OCI-LY1 (cell line): ENCODE measurements around the gene IL36G.

Experiments used
- H2AFZ ChIP-seq: fragments of 200-600 bp; sonication (generic), shearing (Covaris generic); 2 replicates; pipeline ENCODE4 v1.6.0; 2014; ENCODE audit warnings: antibody characterized with exemption, mild to moderate bottlenecking, low read length
- H3F3A ChIP-seq: fragments of 200-600 bp; sonication (generic), shearing (Covaris generic); 2 replicates; pipeline ENCODE4 v1.6.0; 2014; ENCODE audit warnings: mild to moderate bottlenecking, antibody characterized with exemption, low read length, moderate library complexity; ENCODE audit not compliant: insufficient read depth
- H3K27ac ChIP-seq: fragments of 200-600 bp; sonication (generic); 2 replicates; pipeline ENCODE4 v1.5.1; 2014; ENCODE audit warnings: low read length, mixed run types, mild to moderate bottlenecking, low read depth; ENCODE audit not compliant: poor library complexity, severe bottlenecking
- H3K27me3 ChIP-seq: fragments of 200-600 bp; sonication (generic); 2 replicates; pipeline ENCODE4 v1.6.0; 2014; ENCODE audit warnings: antibody characterized with exemption, mild to moderate bottlenecking, low read length, moderate library complexity; ENCODE audit not compliant: insufficient read depth
- H3K36me3 ChIP-seq: fragments of 200-600 bp; sonication (generic); 2 replicates; pipeline ENCODE4 v1.6.1; 2014; ENCODE audit warnings: mild to moderate bottlenecking, antibody characterized with exemption, low read length, moderate library complexity, mixed read lengths; ENCODE audit not compliant: insufficient read depth
- H3K4me1 ChIP-seq: fragments of 200-600 bp; sonication (generic); 2 replicates; pipeline ENCODE4 v1.5.1; 2014; ENCODE audit warnings: mild to moderate bottlenecking, low read length, moderate library complexity; ENCODE audit not compliant: insufficient read depth, severe bottlenecking
- H3K4me2 ChIP-seq: fragments of 200-600 bp; sonication (generic), shearing (Covaris generic); 2 replicates; pipeline ENCODE4 v1.6.1; 2014; ENCODE audit warnings: low read length
- H3K4me3 ChIP-seq: fragments of 200-600 bp; sonication (generic); 2 replicates; pipeline ENCODE4 v1.5.1; 2014; ENCODE audit warnings: low read length, low read depth, mild to moderate bottlenecking, mixed read lengths; ENCODE audit not compliant: poor library complexity, severe bottlenecking
- H3K79me2 ChIP-seq: fragments of 200-600 bp; shearing (Covaris generic); 2 replicates; pipeline ENCODE4 v1.6.1; 2016; ENCODE audit warnings: mixed run types, low read length, mixed read lengths; ENCODE audit not compliant: insufficient read depth
- H3K9ac ChIP-seq: fragments of 200-600 bp; sonication (generic), shearing (Covaris generic); 2 replicates; pipeline ENCODE4 v1.6.1; 2014; ENCODE audit warnings: mild to moderate bottlenecking, low read length, mixed read lengths
- H3K9me2 ChIP-seq: fragments of 200-600 bp; sonication (generic), shearing (Covaris generic); 2 replicates; pipeline ENCODE4 v1.6.1; 2014; ENCODE audit warnings: low read depth, mild to moderate bottlenecking, low read length, mixed read lengths
- H3K9me3 ChIP-seq: fragments of 200-600 bp; shearing (Covaris generic); 2 replicates; pipeline ENCODE4 v1.6.1; 2014; ENCODE audit warnings: low read length, mixed read lengths
- H4K20me1 ChIP-seq: fragments of 200-600 bp; sonication (generic), shearing (Covaris generic); 2 replicates; pipeline ENCODE4 v1.6.0; 2016; ENCODE audit warnings: mild to moderate bottlenecking, low read length; ENCODE audit not compliant: insufficient read depth
- EZH2 ChIP-seq: fragments of 200-600 bp; sonication (generic), shearing (Covaris generic); IDR thresholded peaks from 2 replicates; pipeline ENCODE4 v1.8.0; 2017; ENCODE audit warnings: borderline replicate concordance, mixed run types, mild to moderate bottlenecking, antibody characterized with exemption, low read length, moderate library complexity, mixed read lengths
- TF ChIP-seq, protein P1 (sequence below): fragments of 200-600 bp; sonication (generic), shearing (Covaris generic); IDR thresholded peaks from 2 replicates; pipeline ENCODE4 v1.5.1; 2017; ENCODE audit warnings: mild to moderate bottlenecking, antibody characterized with exemption, low read length, moderate library complexity, mixed read lengths

Gene IL36G

DNA sequence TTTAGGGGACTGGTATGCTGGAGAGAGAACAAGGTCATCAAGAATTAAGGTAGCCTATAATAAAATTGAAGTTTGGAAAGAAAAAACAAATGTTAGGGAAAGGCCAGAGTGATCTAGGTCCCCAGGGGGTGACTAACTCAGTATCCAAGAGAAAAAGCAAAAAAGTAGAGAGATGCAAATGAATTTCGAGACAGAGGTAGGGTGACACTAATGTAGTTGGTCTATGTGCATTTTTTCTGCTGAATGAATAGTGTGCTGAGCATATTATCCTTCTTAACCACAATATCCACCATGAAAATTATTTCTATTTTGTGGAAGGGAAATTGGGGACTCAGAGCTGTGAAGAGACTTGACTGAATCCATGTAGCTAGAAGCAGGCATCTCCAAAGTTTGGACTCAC is 37.2 kb downstream of the IL36G start:
- Histone ChIP-seq H2AFZ (no peak overlapping the region), H3K36me3 (no peaks in the 10 kb centered on the region), H3K79me2 (no peaks in the 10 kb centered on the region), H3K9me3 (no peaks in the 10 kb centered on the region), H3K9ac (no peak overlapping the region), H4K20me1 (no peaks in the 10 kb centered on the region), H3K4me1 (no peaks in the 10 kb centered on the region), H3K4me3 (no peak overlapping the region), H3K4me2 (no peak overlapping the region), H3K9me2 (no peaks in the 10 kb centered on the region), H3K27me3 (no peaks in the 10 kb centered on the region), H3K27ac (no peak overlapping the region), H3F3A (no peaks in the 10 kb centered on the region)
- TF ChIP-seq, protein P1, sequence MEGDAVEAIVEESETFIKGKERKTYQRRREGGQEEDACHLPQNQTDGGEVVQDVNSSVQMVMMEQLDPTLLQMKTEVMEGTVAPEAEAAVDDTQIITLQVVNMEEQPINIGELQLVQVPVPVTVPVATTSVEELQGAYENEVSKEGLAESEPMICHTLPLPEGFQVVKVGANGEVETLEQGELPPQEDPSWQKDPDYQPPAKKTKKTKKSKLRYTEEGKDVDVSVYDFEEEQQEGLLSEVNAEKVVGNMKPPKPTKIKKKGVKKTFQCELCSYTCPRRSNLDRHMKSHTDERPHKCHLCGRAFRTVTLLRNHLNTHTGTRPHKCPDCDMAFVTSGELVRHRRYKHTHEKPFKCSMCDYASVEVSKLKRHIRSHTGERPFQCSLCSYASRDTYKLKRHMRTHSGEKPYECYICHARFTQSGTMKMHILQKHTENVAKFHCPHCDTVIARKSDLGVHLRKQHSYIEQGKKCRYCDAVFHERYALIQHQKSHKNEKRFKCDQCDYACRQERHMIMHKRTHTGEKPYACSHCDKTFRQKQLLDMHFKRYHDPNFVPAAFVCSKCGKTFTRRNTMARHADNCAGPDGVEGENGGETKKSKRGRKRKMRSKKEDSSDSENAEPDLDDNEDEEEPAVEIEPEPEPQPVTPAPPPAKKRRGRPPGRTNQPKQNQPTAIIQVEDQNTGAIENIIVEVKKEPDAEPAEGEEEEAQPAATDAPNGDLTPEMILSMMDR = no peak
- TF ChIP-seq EZH2 = no peak

DNA sequence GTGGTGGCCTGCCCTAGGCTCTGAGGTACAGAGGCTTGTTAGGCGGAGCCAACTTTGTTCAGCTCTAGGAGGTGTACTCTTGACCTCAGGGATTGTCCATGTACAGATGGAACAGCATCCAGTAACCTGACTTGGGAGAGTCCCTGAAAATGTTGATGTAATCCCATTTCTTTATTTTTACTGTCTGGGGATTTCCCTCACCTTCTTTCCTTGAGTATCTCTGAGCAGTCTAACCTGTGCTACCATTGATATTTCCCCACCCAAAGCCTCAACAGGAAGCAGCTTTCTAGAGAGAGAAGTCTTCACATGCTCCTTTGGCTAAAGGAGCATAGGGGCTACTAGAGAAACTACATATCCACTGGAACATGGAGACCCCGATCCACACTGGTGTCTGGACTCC is 37.8 kb downstream of the IL36G start:
- H3K9ac ChIP-seq = no peak overlapping the region
- no peaks in the 10 kb centered on the region for H3F3A ChIP-seq
- H3K4me2 ChIP-seq = no peak overlapping the region
- no peaks in the 10 kb centered on the region for H3K4me1 ChIP-seq
- TF ChIP-seq EZH2 = no peak
- TF ChIP-seq, protein P1 = no peak
- H3K4me3 ChIP-seq = no peak overlapping the region
- H3K27ac ChIP-seq = no peak overlapping the region
- H3K27me3 ChIP-seq = no peaks in the 10 kb centered on the region
- no peaks in the 10 kb centered on the region for H4K20me1 ChIP-seq
- H2AFZ ChIP-seq = no peak overlapping the region
- no peaks in the 10 kb centered on the region for H3K9me3 ChIP-seq
- H3K36me3 ChIP-seq = no peaks in the 10 kb centered on the region
- no peaks in the 10 kb centered on the region for H3K79me2 ChIP-seq
- H3K9me2 ChIP-seq = no peaks in the 10 kb centered on the region

DNA sequence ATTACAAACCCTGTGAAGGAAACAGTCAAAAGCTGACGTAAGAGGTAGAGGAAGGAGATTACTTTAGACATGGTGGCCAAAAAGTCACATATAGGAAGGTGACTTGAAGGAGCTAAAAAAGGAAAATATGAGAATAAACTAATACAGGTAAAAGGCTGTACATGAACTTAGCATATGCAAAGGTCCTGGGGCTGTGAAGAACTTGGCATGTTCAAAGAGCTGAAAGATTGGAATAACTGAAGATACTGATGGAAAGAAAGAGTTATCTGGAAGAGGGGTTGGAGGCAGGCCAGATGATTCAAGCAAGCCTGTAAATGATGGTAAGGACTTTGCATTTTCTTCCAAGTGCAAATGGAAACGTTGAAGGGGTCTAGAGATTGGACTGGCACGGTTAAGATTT is 40.7 kb downstream of the IL36G start:
- Histone ChIP-seq H3F3A (no peaks in the 10 kb centered on the region), H3K9ac (no peak overlapping the region), H3K36me3 (no peaks in the 10 kb centered on the region), H3K27me3 (no peaks in the 10 kb centered on the region), H3K4me1 (no peaks in the 10 kb centered on the region), H3K79me2 (no peaks in the 10 kb centered on the region), H3K9me3 (no peaks in the 10 kb centered on the region), H3K4me2 (no peak overlapping the region), H2AFZ (no peak overlapping the region), H3K9me2 (no peaks in the 10 kb centered on the region), H3K27ac (no peak overlapping the region), H3K4me3 (no peak overlapping the region), H4K20me1 (no peaks in the 10 kb centered on the region)
- TF ChIP-seq EZH2 = no peak
- TF ChIP-seq, protein P1 = no peak
